C4-2B (cell line): ENCODE results near the gene HLA-B.

Source experiments
- ZFX ChIP-seq: fragments of 450-650 bp; IDR thresholded peaks from 2 replicates; pipeline ENCODE4 v1.6.1; 2017
- TF ChIP-seq, protein P1 (sequence below): fragments of 450-650 bp; conservative IDR thresholded peaks from 2 replicates; pipeline ENCODE4 v1.5.1; 2017; ENCODE audit warnings: mild to moderate bottlenecking

GRCh38 chr6:31332637-31333602 is 24.1 kb downstream of the HLA-B start:
- TF ChIP-seq, protein P1, sequence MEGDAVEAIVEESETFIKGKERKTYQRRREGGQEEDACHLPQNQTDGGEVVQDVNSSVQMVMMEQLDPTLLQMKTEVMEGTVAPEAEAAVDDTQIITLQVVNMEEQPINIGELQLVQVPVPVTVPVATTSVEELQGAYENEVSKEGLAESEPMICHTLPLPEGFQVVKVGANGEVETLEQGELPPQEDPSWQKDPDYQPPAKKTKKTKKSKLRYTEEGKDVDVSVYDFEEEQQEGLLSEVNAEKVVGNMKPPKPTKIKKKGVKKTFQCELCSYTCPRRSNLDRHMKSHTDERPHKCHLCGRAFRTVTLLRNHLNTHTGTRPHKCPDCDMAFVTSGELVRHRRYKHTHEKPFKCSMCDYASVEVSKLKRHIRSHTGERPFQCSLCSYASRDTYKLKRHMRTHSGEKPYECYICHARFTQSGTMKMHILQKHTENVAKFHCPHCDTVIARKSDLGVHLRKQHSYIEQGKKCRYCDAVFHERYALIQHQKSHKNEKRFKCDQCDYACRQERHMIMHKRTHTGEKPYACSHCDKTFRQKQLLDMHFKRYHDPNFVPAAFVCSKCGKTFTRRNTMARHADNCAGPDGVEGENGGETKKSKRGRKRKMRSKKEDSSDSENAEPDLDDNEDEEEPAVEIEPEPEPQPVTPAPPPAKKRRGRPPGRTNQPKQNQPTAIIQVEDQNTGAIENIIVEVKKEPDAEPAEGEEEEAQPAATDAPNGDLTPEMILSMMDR: no peak
- TF ChIP-seq ZFX: no peak
